Central memory CD4-positive, alpha-beta T cell (primary cell): ENCODE results near the gene SLX1A.
A peak's percentile ranks its signal among the peaks of the same experiment; 100 is the strongest.
"Not testable (repeated sequence)": the region's sequence is repeated elsewhere in the genome, so short reads cannot be mapped to it uniquely, and the experiment has no call there.

Source experiments
- DNase-seq: peaks from one replicate; pipeline ENCODE4 v3.0.0; 2022

SLX1A gene

DNA sequence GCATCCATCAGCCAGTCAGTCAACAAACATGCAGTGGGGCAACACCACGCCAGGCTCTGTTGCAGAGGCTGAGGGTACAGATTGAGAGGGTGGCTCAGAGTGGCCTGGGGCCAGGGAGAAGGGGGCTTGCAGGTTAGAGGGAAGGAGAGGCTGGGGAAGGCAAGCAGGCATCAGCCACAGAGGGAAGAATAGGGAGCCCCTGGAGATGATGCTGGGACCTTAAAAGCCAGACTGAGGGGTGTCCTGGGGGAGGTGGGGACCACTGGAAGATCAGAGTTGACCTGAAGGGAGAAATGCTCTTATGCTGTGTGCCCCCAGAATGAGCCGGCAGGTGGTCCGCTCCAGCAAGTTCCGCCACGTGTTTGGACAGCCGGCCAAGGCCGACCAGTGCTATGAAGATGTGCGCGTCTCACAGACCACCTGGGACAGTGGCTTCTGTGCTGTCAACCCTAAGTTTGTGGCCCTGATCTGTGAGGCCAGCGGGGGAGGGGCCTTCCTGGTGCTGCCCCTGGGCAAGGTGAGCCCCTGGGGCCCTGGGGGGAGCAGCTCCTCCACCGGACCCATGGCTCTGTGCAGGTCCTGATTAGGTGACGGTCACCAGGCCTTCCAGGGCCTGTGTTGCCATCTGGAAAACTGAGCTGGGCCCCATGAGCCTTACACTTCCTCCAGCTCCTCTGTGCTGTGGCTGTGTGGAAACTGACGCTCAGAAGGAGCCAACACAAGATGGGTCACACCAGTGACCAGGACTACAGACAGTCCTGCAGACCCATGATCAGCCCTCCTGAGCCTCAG lies 8.6 kb upstream of the SLX1A start:
- no peak for DNase-seq

- DNase-seq = peak; percentile 90
These were observed 7.8 kb upstream of the SLX1A start for GRCh38 chr16:30185683-30186421.

- no peak for DNase-seq
These were observed 7.3 kb upstream of the SLX1A start for GRCh38 chr16:30186444-30186781.

DNA sequence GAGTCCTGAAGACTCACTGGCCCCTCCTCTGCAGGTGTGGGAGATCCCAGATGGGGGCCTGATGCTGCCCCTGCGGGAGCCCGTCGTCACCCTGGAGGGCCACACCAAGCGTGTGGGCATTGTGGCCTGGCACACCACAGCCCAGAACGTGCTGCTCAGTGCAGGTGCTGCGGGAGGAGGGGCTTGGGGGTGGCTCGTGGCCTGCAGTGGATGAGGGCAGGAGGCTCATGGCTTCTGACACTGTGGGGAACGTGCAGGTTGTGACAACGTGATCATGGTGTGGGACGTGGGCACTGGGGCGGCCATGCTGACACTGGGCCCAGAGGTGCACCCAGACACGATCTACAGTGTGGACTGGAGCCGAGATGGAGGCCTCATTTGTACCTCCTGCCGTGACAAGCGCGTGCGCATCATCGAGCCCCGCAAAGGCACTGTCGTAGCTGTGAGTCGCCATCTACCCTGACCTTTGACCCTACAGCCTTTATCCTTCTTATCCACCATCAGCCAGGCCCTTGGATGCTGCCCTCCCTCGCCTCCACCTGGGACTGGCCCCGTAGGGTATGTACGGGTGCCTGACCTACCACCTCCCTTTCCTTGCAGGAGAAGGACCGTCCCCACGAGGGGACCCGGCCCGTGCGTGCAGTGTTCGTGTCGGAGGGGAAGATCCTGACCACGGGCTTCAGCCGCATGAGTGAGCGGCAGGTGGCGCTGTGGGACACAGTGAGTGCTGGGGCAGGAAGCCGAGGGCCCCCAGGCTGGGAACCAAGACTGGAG lies 6.7 kb upstream of the SLX1A start:
- peak; percentile 83 for DNase-seq

- no peak for DNase-seq
These were observed 6.2 kb upstream of the SLX1A start for GRCh38 chr16:30187556-30187865.

- DNase-seq = no peak
These were observed 5.6 kb upstream of the SLX1A start for GRCh38 chr16:30187971-30188561.

- DNase-seq = not testable (repeated sequence)
These were observed 2.5 kb upstream of the SLX1A start for GRCh38 chr16:30191158-30191557.

- DNase-seq = not testable (repeated sequence)
These were observed 577 bp upstream of the SLX1A start for GRCh38 chr16:30193098-30193497.

DNA sequence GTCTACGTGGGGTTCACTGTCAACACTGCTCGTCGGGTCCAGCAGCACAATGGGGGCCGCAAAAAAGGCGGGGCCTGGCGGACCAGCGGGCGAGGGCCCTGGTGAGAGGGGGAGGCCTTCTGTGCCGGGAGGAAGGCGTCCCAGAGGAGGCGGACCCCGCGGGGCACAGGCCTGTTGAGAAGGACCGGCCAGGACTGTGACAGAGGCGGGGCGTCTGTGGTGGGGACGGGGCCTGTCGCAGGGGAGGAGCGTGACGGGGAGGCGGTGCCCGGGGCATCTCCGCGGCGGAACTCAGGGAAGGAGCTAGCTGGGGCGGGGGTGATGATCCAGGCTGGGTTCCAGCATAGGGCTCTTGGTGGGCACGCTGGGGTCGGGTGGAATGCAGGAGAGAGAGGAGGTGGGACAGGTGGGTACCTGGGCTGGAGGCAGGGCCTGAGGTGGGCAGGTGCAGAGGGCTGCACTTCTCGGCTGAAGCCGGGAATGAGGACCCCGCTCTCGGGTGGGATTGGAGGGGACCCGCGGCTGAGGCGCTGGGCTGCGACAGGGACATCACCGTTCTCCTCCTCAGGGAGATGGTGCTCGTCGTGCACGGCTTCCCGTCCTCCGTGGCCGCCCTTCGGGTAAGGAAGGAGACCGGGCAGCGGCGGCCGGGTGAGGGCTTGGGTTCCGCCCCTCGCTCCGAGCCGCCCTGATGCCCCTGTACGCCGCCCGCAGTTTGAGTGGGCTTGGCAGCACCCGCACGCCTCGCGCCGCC lies 674 bp downstream of the SLX1A start:
- DNase-seq = not testable (repeated sequence)

DNA sequence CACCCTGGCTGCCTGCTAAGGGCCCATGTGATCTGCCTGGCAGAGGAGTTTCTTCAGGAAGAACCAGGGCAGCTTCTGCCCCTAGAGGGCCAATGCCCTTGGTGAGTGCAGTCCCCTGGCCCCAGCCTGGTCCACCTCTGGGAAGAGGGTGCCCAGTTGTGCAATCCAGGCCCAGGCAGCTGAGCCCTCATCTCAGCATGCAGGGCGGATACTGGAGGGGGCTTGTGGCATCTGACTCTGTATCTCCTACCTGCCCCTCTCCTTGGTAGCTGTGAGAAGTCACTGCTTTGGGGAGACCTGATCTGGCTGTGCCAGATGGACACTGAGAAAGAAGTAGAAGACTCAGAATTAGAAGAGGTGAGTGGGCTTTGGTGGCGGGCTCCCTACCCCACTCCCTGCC lies 3.3 kb downstream of the SLX1A start:
- not testable (repeated sequence) for DNase-seq

- not testable (repeated sequence) for DNase-seq
These were observed 5.4 kb downstream of the SLX1A start, which contains the start of gene SULT1A3 for GRCh38 chr16:30199049-30199448. Gene SULT1A3 (plus strand): TSS chr16:30199255. CDS start chr16:30200729, 1,474 bp downstream.

DNA sequence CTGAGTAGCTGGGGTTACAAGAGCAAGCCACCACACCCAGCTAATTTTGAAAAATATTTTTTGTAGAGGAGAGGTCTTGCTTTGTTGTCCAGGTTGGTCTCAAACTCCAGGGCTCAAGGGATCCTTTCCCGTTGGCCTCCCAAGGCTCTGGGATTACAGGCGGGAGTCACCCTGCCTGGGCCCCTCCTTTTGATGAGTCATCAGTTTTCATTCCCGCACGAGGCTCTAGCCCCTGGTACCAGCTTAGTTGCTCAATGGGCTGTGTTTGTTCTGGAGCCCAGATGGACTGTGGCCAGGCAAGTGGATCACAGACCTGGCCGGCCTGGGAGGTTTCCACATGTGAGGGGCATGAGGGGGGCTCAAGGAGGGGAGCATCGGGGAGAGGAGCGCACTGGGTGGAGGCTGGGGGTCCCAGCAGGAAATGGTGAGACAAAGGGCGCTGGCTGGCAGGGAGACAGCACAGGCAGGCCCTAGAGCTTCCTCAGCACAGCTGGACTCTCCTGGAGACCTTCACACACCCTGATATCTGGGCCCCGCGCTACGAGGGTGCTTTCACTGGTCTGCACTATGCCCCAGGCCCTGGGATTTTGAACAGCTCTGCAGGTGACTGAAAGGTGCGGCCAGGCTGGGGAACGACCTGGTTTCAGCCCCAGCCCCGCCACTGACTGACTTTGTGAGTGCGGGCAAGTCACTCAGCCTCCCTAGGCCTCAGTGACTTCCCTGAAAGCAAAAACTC lies 6.1 kb downstream of the SLX1A start:
- DNase-seq = not testable (repeated sequence)

GRCh38 chr16:30205541-30206236 lies 12.0 kb downstream of the SLX1A start:
- DNase-seq = not testable (repeated sequence)

- DNase-seq = not testable (repeated sequence)
These were observed 12.6 kb downstream of the SLX1A start for GRCh38 chr16:30206252-30206651.

DNA sequence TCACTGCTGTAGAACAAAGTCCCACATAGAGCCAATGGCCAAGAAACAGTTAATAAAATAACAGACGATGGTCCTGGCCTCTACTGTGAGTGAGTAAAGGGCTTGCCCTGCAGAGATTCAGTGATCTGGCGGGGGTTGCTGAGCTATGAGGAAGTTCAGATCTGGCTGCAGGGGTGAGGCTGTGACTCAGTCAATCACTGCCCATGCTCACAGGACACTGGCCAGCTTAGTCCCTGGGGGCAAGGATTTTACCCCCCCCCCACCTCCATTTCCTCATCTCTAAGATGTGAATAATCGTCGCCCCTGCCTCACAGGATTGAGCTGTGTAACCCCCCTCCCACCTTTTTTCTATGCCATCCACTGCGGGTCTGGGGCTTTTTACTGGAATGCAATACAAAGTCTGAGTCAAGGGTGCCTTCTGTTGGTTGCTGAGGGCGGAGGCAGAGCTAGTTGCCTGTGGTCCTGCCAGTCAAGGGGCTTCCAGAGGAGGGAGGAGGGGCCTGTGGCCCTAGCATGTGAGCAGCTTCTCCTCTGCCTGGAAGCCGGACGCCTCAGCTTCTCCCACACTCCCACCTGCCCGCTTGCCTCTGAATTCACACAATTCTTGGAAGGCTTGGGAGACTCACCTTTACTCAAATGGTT lies 13.5 kb downstream of the SLX1A start:
- DNase-seq = not testable (repeated sequence)

DNA sequence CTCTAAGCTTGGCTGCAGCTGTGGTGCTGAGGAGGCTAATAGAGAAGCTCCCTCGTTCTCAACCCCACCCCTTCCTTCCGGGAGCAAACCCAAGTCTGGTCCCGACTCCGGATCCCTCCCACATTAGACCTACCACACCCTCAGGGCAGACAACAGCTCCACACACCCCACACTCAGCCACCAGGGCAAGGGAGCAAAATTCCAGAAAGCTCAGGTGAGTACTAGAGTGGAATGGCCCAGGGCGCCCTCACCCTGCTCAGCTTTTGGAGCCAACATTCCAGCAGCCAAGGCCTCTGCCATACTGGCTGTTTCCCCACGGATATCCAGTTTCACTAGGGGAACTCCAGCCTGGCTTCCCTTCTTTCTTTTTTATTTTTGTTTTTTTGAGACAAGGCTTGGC lies 15.4 kb downstream of the SLX1A start:
- DNase-seq = peak; percentile 23

GRCh38 chr16:30211414-30211813 lies 17.7 kb downstream of the SLX1A start:
- DNase-seq = not testable (repeated sequence)

DNA sequence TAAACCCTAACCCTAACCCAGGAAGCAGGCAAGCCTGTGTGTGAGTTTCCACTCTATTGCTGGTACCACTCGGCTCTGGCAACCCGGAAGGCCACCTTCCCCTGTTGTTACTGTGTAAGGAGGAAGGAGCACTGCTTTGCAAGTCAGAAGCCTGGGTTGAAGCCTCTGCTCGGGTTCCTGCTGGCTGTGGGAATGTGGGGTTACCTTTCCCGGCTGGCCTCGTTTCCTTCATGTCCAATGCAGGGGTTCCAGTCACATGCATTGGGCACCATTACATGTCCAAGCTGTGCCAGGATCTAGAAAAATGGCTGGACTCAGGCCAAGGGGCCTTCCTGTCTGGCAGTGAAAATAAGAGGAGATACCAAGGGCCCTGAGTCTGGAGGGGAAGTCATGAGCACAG lies 23.4 kb downstream of the SLX1A start:
- DNase-seq = not testable (repeated sequence)
